SU-DHL-6 (cell line): Measurements from ENCODE around the gene BEGAIN.

Experiments
- H2AFZ ChIP-seq: fragments of 200-600 bp; sonication (generic); 2 replicates; pipeline ENCODE4 v1.6.1; 2014; ENCODE audit warnings: low read depth, mild to moderate bottlenecking, moderate library complexity, mixed read lengths, antibody characterized with exemption, low read length; ENCODE audit not compliant: severe bottlenecking
- H3F3A ChIP-seq: fragments of 200-600 bp; shearing (Covaris generic); 2 replicates; pipeline ENCODE4 v1.6.0; 2016; ENCODE audit warnings: antibody characterized with exemption, mild to moderate bottlenecking; ENCODE audit not compliant: insufficient read depth
- H3K27ac ChIP-seq: fragments of 200-600 bp; sonication (generic); 2 replicates; pipeline ENCODE4 v1.5.1; 2016; ENCODE audit warnings: low read depth, mild to moderate bottlenecking, low read length, moderate library complexity, mixed read lengths
- H3K27me3 ChIP-seq: fragments of 200-600 bp; sonication (generic), shearing (Covaris generic); 2 replicates; pipeline ENCODE4 v1.6.0; 2014; ENCODE audit warnings: mild to moderate bottlenecking, low read length
- H3K36me3 ChIP-seq: fragments of 200-600 bp; sonication (generic); 2 replicates; pipeline ENCODE4 v1.6.1; 2014; ENCODE audit warnings: mild to moderate bottlenecking, low read length, mixed read lengths
- H3K4me2 ChIP-seq: fragments of 300-600, 200-600 bp; shearing (Covaris generic), sonication (generic); 2 replicates; pipeline ENCODE4 v1.6.0; 2014; ENCODE audit warnings: low read length, low read depth, mild to moderate bottlenecking; ENCODE audit not compliant: poor library complexity, severe bottlenecking
- H3K4me3 ChIP-seq: fragments of 200-600 bp; sonication (generic); 2 replicates; pipeline ENCODE4 v1.5.1; 2014; ENCODE audit warnings: antibody characterized with exemption, low read length, mild to moderate bottlenecking, mixed read lengths; ENCODE audit not compliant: insufficient read depth, poor library complexity, severe bottlenecking
- H3K79me2 ChIP-seq: fragments of 200-600 bp; sonication (generic); 2 replicates; pipeline ENCODE4 v1.6.1; 2014; ENCODE audit warnings: mild to moderate bottlenecking, low read length, moderate library complexity; ENCODE audit not compliant: insufficient read depth
- H3K9ac ChIP-seq: fragments of 200-600 bp; sonication (generic); 2 replicates; pipeline ENCODE4 v1.7.0; 2014; ENCODE audit warnings: mild to moderate bottlenecking, low read length
- H3K9me2 ChIP-seq: fragments of 200-600 bp; sonication (generic); replicated peaks from 2 replicates; pipeline ENCODE4 v1.6.1; 2014; ENCODE audit warnings: low read length; ENCODE audit not compliant: insufficient read depth
- H3K9me3 ChIP-seq: fragments of 200-600 bp; sonication (generic); 2 replicates; pipeline ENCODE4 v1.6.1; 2014; ENCODE audit warnings: low read length, mixed read lengths; ENCODE audit not compliant: insufficient read depth
- H4K20me1 ChIP-seq: fragments of 200-600 bp; sonication (generic); 2 replicates; pipeline ENCODE4 v1.6.1; 2014; ENCODE audit warnings: low read depth, mild to moderate bottlenecking, antibody characterized with exemption, low read length, moderate library complexity, mixed read lengths
- CTCF ChIP-seq: fragments of 200-600 bp; sonication (generic); IDR thresholded peaks from one replicate; pipeline ENCODE4 v1.5.1; 2017; ENCODE audit warnings: antibody characterized with exemption, mild to moderate bottlenecking, low read length, moderate library complexity; ENCODE audit not compliant: insufficient read depth, poor library complexity, severe bottlenecking
- EZH2phosphoT487 ChIP-seq: fragments of 200-600 bp; sonication (generic), shearing (Covaris generic); conservative IDR thresholded peaks from 2 replicates; pipeline ENCODE4 v1.6.1; 2018; ENCODE audit warnings: mild to moderate bottlenecking, antibody characterized with exemption, low read length, moderate library complexity, mixed read lengths

BEGAIN gene

GRCh38 chr14:100622224-100622623 lies 35.0 kb upstream of the BEGAIN start:
- Histone ChIP-seq H3K27ac (no peak overlapping the region), H3K9ac (no peak overlapping the region), H3K36me3 (no peaks in the 10 kb centered on the region), H2AFZ (no peak overlapping the region), H3K79me2 (no peaks in the 10 kb centered on the region), H4K20me1 (no peaks in the 10 kb centered on the region), H3K4me2 (no peak overlapping the region), H3K27me3 (no peaks in the 10 kb centered on the region), H3F3A (no peaks in the 10 kb centered on the region), H3K9me2 (no peaks in the 10 kb centered on the region), H3K4me3 (no peak overlapping the region), H3K9me3 (no peaks in the 10 kb centered on the region)
- TF ChIP-seq CTCF (no peak), EZH2phosphoT487 (no peak)

- H3K27ac ChIP-seq, result no peak overlapping the region
- no peak overlapping the region for H3K9ac ChIP-seq
- H3K9me2 ChIP-seq, result no peaks in the 10 kb centered on the region
- no peak overlapping the region for H3K4me3 ChIP-seq
- no peaks in the 10 kb centered on the region for H3K27me3 ChIP-seq
- no peaks in the 10 kb centered on the region for H4K20me1 ChIP-seq
- H3K4me2 ChIP-seq, result no peak overlapping the region
- H3F3A ChIP-seq, result no peaks in the 10 kb centered on the region
- TF ChIP-seq CTCF (no peak), EZH2phosphoT487 (no peak)
- H2AFZ ChIP-seq, result no peak overlapping the region
- no peaks in the 10 kb centered on the region for H3K79me2 ChIP-seq
- H3K9me3 ChIP-seq, result no peaks in the 10 kb centered on the region
- H3K36me3 ChIP-seq, result no peaks in the 10 kb centered on the region
Measured at GRCh38 chr14:100621806-100622205, 34.6 kb upstream of the BEGAIN start.

- Histone ChIP-seq H4K20me1 (no peaks in the 10 kb centered on the region), H3K9me2 (no peaks in the 10 kb centered on the region), H3K4me3 (no peak overlapping the region), H3K9me3 (no peaks in the 10 kb centered on the region), H3K4me2 (no peak overlapping the region), H3K36me3 (no peaks in the 10 kb centered on the region), H3K27me3 (no peaks in the 10 kb centered on the region), H3K79me2 (no peaks in the 10 kb centered on the region), H3K9ac (no peak overlapping the region), H2AFZ (no peak overlapping the region), H3K27ac (no peak overlapping the region), H3F3A (no peaks in the 10 kb centered on the region)
- TF ChIP-seq EZH2phosphoT487, result no peak
- TF ChIP-seq CTCF, result no peak
Measured at GRCh38 chr14:100620255-100621100, 33.3 kb upstream of the BEGAIN start.
